NT2/D1 (cell line): ENCODE data around the gene ELOVL6.

Experiments used
- SUZ12 ChIP-seq: IDR thresholded peaks from 2 replicates; pipeline ENCODE4 v1.6.1; 2011; ENCODE audit not compliant: insufficient read length, insufficient read depth; ENCODE audit errors: extremely low read depth
- YY1 ChIP-seq: IDR thresholded peaks from 2 replicates; pipeline ENCODE4 v1.6.1; 2011; ENCODE audit not compliant: insufficient read length, insufficient read depth

- TF ChIP-seq YY1 (no peak), SUZ12 (no peak)
Measured at GRCh38 chr4:109998867-109999584, 199.4 kb downstream of the ELOVL6 start.
